H1 (cell line): ENCODE data around the gene PTPN12. TPM values are rescaled to one million over a fixed set of nuclear protein-coding genes. Genes with fewer than 3 reads are reported as not detected.

ENCODE experiments used
- ASH2L ChIP-seq: fragments of 200-600, 300-600 bp; sonication (generic); IDR thresholded peaks from one replicate; pipeline ENCODE4 v1.7.1; 2017; ENCODE audit warnings: low read length
- BACH1 ChIP-seq: IDR thresholded peaks from 2 replicates; pipeline ENCODE4 v1.6.1; 2012; ENCODE audit warnings: low read length, improper control_type of control experiment
- CHD1 ChIP-seq: IDR thresholded peaks from 2 replicates; pipeline ENCODE4 v1.6.1; 2012; ENCODE audit warnings: low read depth, low read length, improper control_type of control experiment
- GABPA ChIP-seq: IDR thresholded peaks from 2 replicates; pipeline ENCODE4 v1.6.1; 2011; ENCODE audit warnings: mild to moderate bottlenecking, low read length, moderate library complexity, borderline replicate concordance; ENCODE audit not compliant: insufficient read depth
- KDM5A ChIP-seq: fragments of 200-600 bp; IDR thresholded peaks from 2 replicates; pipeline ENCODE4 v1.7.1; 2012; ENCODE audit warnings: mild to moderate bottlenecking, low read length, inconsistent platforms, mixed read lengths
- RBBP5 ChIP-seq: IDR thresholded peaks from 2 replicates; pipeline ENCODE4 v1.7.1; 2012; ENCODE audit warnings: low read depth, mild to moderate bottlenecking, inconsistent platforms, low read length, moderate library complexity, borderline replicate concordance
- RNF2 ChIP-seq: fragments of 200-900, 300-1000 bp; sonication (generic); IDR thresholded peaks from 2 replicates; pipeline ENCODE4 v1.7.1; 2016; ENCODE audit warnings: borderline replicate concordance, low read depth, mild to moderate bottlenecking, antibody characterized with exemption, low read length; ENCODE audit not compliant: poor library complexity, severe bottlenecking; ENCODE audit errors: missing control alignments
- SP4 ChIP-seq: IDR thresholded peaks from 2 replicates; pipeline ENCODE4 v1.6.1; 2012; ENCODE audit warnings: low read length, inconsistent platforms
- TAF1 ChIP-seq: IDR thresholded peaks from 2 replicates; pipeline ENCODE4 v1.6.1; 2011; ENCODE audit warnings: mild to moderate bottlenecking, low read depth, low read length
- polyA plus RNA-seq, 7 experiments: library from polyadenylated mRNA; depleted of rRNA in 3 of 7; stranded (reverse) in 5 of 7; unstranded in 2 of 7; fragments of >200 nt in 5 of 7; fragments of 200-250 nt in 2 of 7; gene quantifications; 1 replicate in 5 of 7; 2 replicates in 1 of 7; 4 replicates in 1 of 7; pipeline versions ENCODE4 v1.2.1 to v1.2.3, GENCODE V29; 2011 to 2013; ENCODE audit warnings: missing spikeins in 2 of 7, mixed read lengths in 2 of 7
- total RNA-seq: library from RNA; stranded (reverse); fragmentation: NEBNext Ultra II Directional; extraction: Animal tissue kit (Norgen Biotek cat#: 25700); gene quantifications from 2 replicates; pipeline ENCODE4 v1.2.1, GENCODE V29; 2021
- TF ChIP-seq, protein P1 (sequence below): fragments of 300-600 bp; sonication (generic); IDR thresholded peaks from 2 replicates; pipeline ENCODE4 v1.7.1; 2012; ENCODE audit warnings: low read length, moderate library complexity, mild to moderate bottlenecking, inconsistent platforms; ENCODE audit not compliant: insufficient replicate concordance

Gene PTPN12
- total and polyA plus RNA-seq, 2 of the 8 experiments (the other 6 are each of a cell fraction or from before 2014, with no cell fraction given): 39.7 to 132 TPM

DNA sequence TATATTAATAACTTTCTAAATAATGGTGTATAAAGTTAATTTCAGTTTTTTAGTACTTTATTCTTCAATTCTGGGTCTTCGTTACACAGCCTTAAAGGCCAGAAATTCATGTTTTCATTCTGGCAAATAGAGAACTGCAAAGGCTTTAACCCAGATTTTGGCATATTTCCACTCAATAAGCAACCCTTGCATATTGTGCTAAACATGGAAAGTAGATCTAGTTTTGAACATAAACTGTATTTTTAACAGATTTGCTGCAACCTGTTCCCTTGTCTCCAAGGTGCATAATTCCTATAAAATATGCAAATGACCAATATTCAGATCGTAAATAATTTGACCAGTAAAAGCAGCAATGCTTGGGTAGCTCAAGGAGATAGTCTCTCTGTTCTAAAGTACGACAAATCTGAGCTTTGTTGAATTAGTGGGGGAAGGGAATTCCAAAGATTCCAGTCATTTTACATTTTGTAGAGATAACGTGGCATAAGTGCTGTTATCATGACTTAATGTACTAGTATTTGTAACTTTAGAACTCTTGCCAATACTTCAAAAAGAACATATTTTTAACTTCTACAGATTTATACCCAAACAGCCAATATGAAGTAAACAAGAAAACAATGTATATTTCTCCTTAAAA is 112.7 kb downstream of the PTPN12 start (continued):
- TF ChIP-seq, protein P1, sequence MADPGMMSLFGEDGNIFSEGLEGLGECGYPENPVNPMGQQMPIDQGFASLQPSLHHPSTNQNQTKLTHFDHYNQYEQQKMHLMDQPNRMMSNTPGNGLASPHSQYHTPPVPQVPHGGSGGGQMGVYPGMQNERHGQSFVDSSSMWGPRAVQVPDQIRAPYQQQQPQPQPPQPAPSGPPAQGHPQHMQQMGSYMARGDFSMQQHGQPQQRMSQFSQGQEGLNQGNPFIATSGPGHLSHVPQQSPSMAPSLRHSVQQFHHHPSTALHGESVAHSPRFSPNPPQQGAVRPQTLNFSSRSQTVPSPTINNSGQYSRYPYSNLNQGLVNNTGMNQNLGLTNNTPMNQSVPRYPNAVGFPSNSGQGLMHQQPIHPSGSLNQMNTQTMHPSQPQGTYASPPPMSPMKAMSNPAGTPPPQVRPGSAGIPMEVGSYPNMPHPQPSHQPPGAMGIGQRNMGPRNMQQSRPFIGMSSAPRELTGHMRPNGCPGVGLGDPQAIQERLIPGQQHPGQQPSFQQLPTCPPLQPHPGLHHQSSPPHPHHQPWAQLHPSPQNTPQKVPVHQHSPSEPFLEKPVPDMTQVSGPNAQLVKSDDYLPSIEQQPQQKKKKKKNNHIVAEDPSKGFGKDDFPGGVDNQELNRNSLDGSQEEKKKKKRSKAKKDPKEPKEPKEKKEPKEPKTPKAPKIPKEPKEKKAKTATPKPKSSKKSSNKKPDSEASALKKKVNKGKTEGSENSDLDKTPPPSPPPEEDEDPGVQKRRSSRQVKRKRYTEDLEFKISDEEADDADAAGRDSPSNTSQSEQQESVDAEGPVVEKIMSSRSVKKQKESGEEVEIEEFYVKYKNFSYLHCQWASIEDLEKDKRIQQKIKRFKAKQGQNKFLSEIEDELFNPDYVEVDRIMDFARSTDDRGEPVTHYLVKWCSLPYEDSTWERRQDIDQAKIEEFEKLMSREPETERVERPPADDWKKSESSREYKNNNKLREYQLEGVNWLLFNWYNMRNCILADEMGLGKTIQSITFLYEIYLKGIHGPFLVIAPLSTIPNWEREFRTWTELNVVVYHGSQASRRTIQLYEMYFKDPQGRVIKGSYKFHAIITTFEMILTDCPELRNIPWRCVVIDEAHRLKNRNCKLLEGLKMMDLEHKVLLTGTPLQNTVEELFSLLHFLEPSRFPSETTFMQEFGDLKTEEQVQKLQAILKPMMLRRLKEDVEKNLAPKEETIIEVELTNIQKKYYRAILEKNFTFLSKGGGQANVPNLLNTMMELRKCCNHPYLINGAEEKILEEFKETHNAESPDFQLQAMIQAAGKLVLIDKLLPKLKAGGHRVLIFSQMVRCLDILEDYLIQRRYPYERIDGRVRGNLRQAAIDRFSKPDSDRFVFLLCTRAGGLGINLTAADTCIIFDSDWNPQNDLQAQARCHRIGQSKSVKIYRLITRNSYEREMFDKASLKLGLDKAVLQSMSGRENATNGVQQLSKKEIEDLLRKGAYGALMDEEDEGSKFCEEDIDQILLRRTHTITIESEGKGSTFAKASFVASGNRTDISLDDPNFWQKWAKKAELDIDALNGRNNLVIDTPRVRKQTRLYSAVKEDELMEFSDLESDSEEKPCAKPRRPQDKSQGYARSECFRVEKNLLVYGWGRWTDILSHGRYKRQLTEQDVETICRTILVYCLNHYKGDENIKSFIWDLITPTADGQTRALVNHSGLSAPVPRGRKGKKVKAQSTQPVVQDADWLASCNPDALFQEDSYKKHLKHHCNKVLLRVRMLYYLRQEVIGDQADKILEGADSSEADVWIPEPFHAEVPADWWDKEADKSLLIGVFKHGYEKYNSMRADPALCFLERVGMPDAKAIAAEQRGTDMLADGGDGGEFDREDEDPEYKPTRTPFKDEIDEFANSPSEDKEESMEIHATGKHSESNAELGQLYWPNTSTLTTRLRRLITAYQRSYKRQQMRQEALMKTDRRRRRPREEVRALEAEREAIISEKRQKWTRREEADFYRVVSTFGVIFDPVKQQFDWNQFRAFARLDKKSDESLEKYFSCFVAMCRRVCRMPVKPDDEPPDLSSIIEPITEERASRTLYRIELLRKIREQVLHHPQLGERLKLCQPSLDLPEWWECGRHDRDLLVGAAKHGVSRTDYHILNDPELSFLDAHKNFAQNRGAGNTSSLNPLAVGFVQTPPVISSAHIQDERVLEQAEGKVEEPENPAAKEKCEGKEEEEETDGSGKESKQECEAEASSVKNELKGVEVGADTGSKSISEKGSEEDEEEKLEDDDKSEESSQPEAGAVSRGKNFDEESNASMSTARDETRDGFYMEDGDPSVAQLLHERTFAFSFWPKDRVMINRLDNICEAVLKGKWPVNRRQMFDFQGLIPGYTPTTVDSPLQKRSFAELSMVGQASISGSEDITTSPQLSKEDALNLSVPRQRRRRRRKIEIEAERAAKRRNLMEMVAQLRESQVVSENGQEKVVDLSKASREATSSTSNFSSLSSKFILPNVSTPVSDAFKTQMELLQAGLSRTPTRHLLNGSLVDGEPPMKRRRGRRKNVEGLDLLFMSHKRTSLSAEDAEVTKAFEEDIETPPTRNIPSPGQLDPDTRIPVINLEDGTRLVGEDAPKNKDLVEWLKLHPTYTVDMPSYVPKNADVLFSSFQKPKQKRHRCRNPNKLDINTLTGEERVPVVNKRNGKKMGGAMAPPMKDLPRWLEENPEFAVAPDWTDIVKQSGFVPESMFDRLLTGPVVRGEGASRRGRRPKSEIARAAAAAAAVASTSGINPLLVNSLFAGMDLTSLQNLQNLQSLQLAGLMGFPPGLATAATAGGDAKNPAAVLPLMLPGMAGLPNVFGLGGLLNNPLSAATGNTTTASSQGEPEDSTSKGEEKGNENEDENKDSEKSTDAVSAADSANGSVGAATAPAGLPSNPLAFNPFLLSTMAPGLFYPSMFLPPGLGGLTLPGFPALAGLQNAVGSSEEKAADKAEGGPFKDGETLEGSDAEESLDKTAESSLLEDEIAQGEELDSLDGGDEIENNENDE: no peak
- TF ChIP-seq ASH2L: no peak
- no peak for TF ChIP-seq RBBP5
- TF ChIP-seq GABPA: no peak
- no peak for TF ChIP-seq KDM5A
- no peak for TF ChIP-seq SP4
- TF ChIP-seq BACH1: no peak
- no peak for TF ChIP-seq CHD1
- no peak for TF ChIP-seq RNF2
- no peak for TF ChIP-seq TAF1
